Measurements from ENCODE around the gene EIF3L.

EIF3L gene

GRCh38 chr22:37817705-37818408, 31.4 kb upstream of the EIF3L start:
- peak; percentile 76 for DNase-seq (ENCODE audit: low spot score)

- no peak for DNase-seq (ENCODE audit: low spot score)
Measured at GRCh38 chr22:37818409-37819104, 30.7 kb upstream of the EIF3L start.

- no peak for DNase-seq (ENCODE audit: low spot score)
Measured at GRCh38 chr22:37819105-37819433, 30.1 kb upstream of the EIF3L start.

GRCh38 chr22:37820350-37820749, 28.9 kb upstream of the EIF3L start:
- DNase-seq (ENCODE audit: low spot score): no peak

GRCh38 chr22:37822079-37822833, 27.0 kb upstream of the EIF3L start:
- no peak for DNase-seq (ENCODE audit: low spot score)

GRCh38 chr22:37823134-37823985, 25.9 kb upstream of the EIF3L start, which contains the start of gene GALR3:
GALR3 (plus strand) TSS chr22:37823382; CDS start chr22:37823407, 25 bp downstream.
- no peak for DNase-seq (ENCODE audit: low spot score)

GRCh38 chr22:37824674-37825641, 24.3 kb upstream of the EIF3L start:
- no peak for DNase-seq (ENCODE audit: low spot score)

GRCh38 chr22:37827056-37827455, 22.2 kb upstream of the EIF3L start:
- no peak for DNase-seq (ENCODE audit: low spot score)

GRCh38 chr22:37830093-37830842, 19.0 kb upstream of the EIF3L start:
- no peak for DNase-seq (ENCODE audit: low spot score)

- DNase-seq (ENCODE audit: low spot score): no peak
Measured at GRCh38 chr22:37831472-37831871, 17.7 kb upstream of the EIF3L start.

- DNase-seq (ENCODE audit: low spot score): no peak
Measured at GRCh38 chr22:37832022-37832857, 17.0 kb upstream of the EIF3L start.

GRCh38 chr22:37842015-37842793, 7.0 kb upstream of the EIF3L start:
- DNase-seq (ENCODE audit: low spot score): no peak

- no peak for DNase-seq (ENCODE audit: low spot score)
Measured at GRCh38 chr22:37843741-37844089, 5.5 kb upstream of the EIF3L start.

- DNase-seq (ENCODE audit: low spot score): no peak
Measured at GRCh38 chr22:37844904-37845329, 4.3 kb upstream of the EIF3L start.

GRCh38 chr22:37846433-37846832, 2.8 kb upstream of the EIF3L start:
- DNase-seq (ENCODE audit: low spot score): no peak

GRCh38 chr22:37848587-37849088, 581 bp upstream of the EIF3L start:
- DNase-seq (ENCODE audit: low spot score): peak; percentile 30

GRCh38 chr22:37850801-37851200, 1.6 kb downstream of the EIF3L start:
- no peak for DNase-seq (ENCODE audit: low spot score)

- DNase-seq (ENCODE audit: low spot score): no peak
Measured at GRCh38 chr22:37852418-37852817, 3.2 kb downstream of the EIF3L start.
